Measurements from ENCODE around the gene FOXA3. TPM values are rescaled to one million over a fixed set of nuclear protein-coding genes. Genes with fewer than 3 reads are reported as not detected.

Gene FOXA3
- total and polyA plus RNA-seq, 10 of the 15 experiments (the other 5 are each of a cell fraction or from before 2014, with no cell fraction given), result 0.04 to 0.83 (median 0.11) TPM; not detected in 5

DNA sequence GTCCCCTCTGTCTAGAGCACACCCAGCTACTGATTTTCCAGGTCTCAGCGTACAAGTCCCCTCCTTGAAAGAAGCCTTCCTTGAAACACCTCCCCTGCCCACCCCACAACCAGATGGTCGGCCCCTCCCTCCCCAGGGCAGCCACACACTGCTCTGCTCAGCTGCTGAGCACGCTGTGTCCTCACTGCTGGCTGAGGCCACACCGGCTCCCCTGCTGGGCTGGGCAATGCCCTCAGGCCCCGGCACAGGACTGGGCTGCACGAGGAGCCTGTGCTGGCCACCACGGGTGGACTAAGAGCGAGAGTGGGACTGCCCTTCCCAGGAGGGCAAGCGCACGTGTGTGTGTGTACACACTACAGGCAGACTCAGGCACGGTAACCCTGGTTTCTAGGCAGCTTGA lies 37.2 kb upstream of the FOXA3 start:
- SMC1A ChIA-PET (ENCODE audit: uncharacterized antibody, unreplicated experiment), result no interaction called here
- no peak for DNase-seq (ENCODE audit: low read depth, low spot score)

More for the DNA sequence above, 37.2 kb upstream of the FOXA3 start:
- Histone ChIP-seq H3K9ac (ENCODE audit: control insufficient read depth, insufficient read depth, low read length) (no peak overlapping the region), H3K79me2 (ENCODE audit: control insufficient read depth, insufficient read depth, low read length) (no peaks in the 10 kb centered on the region), H3K27me3 (replicated peaks in 1 of 2; ENCODE audit: control insufficient read depth in 2 of 2, insufficient read depth in 2 of 2, low read length in 1 of 2) (no peaks in the 10 kb centered on the region), H3K9me3 (replicated peaks; ENCODE audit: control insufficient read depth, insufficient read depth, low read length) (no peaks in the 10 kb centered on the region), H3K27ac (ENCODE audit: control insufficient read depth, insufficient read depth) (no peak overlapping the region), H3K4me3 (no peak overlapping the region), H3K4me2 (ENCODE audit: control insufficient read depth, insufficient read depth) (no peak overlapping the region), H3K36me3 (ENCODE audit: control insufficient read depth in 2 of 2, insufficient read depth in 2 of 2, low read length in 1 of 2) (peaks cover 26 to 57% of the 10 kb centered on the region in 2 experiments), H2AFZ (ENCODE audit: control insufficient read depth, low read depth, low read length) (no peak overlapping the region), H3K4me1 (ENCODE audit: control insufficient read depth, insufficient read depth, low read length) (no peaks in the 10 kb centered on the region; the same call in 1 of the 2 replicates), H4K20me1 (ENCODE audit: control insufficient read depth, insufficient read depth) (no peaks in the 10 kb centered on the region)
- RAD21 ChIA-PET (ENCODE audit: unreplicated experiment), result no interaction called here
- CTCF ChIA-PET, result no interaction called here
- TF ChIP-seq, protein P1, sequence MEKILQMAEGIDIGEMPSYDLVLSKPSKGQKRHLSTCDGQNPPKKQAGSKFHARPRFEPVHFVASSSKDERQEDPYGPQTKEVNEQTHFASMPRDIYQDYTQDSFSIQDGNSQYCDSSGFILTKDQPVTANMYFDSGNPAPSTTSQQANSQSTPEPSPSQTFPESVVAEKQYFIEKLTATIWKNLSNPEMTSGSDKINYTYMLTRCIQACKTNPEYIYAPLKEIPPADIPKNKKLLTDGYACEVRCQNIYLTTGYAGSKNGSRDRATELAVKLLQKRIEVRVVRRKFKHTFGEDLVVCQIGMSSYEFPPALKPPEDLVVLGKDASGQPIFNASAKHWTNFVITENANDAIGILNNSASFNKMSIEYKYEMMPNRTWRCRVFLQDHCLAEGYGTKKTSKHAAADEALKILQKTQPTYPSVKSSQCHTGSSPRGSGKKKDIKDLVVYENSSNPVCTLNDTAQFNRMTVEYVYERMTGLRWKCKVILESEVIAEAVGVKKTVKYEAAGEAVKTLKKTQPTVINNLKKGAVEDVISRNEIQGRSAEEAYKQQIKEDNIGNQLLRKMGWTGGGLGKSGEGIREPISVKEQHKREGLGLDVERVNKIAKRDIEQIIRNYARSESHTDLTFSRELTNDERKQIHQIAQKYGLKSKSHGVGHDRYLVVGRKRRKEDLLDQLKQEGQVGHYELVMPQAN (conservative IDR thresholded peaks at IDR 0.05), result no peak
- no peak for TF ChIP-seq NFYA (IDR thresholded peaks at IDR 0.05; ENCODE audit: borderline replicate concordance, low read depth, low read length)
- TF ChIP-seq MTA3 (IDR thresholded peaks at IDR 0.05; ENCODE audit: borderline replicate concordance, low read length), result no peak
- TF ChIP-seq, protein P2, sequence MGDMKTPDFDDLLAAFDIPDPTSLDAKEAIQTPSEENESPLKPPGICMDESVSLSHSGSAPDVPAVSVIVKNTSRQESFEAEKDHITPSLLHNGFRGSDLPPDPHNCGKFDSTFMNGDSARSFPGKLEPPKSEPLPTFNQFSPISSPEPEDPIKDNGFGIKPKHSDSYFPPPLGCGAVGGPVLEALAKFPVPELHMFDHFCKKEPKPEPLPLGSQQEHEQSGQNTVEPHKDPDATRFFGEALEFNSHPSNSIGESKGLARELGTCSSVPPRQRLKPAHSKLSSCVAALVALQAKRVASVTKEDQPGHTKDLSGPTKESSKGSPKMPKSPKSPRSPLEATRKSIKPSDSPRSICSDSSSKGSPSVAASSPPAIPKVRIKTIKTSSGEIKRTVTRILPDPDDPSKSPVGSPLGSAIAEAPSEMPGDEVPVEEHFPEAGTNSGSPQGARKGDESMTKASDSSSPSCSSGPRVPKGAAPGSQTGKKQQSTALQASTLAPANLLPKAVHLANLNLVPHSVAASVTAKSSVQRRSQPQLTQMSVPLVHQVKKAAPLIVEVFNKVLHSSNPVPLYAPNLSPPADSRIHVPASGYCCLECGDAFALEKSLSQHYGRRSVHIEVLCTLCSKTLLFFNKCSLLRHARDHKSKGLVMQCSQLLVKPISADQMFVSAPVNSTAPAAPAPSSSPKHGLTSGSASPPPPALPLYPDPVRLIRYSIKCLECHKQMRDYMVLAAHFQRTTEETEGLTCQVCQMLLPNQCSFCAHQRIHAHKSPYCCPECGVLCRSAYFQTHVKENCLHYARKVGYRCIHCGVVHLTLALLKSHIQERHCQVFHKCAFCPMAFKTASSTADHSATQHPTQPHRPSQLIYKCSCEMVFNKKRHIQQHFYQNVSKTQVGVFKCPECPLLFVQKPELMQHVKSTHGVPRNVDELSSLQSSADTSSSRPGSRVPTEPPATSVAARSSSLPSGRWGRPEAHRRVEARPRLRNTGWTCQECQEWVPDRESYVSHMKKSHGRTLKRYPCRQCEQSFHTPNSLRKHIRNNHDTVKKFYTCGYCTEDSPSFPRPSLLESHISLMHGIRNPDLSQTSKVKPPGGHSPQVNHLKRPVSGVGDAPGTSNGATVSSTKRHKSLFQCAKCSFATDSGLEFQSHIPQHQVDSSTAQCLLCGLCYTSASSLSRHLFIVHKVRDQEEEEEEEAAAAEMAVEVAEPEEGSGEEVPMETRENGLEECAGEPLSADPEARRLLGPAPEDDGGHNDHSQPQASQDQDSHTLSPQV (IDR thresholded peaks at IDR 0.05), result no peak
- TF ChIP-seq, protein P3, sequence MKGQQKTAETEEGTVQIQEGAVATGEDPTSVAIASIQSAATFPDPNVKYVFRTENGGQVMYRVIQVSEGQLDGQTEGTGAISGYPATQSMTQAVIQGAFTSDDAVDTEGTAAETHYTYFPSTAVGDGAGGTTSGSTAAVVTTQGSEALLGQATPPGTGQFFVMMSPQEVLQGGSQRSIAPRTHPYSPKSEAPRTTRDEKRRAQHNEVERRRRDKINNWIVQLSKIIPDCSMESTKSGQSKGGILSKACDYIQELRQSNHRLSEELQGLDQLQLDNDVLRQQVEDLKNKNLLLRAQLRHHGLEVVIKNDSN (IDR thresholded peaks at IDR 0.05; ENCODE audit: borderline replicate concordance, extremely low read length, insufficient read depth, low read depth, low read length), result no peak
- no peak for TF ChIP-seq TCF7 (IDR thresholded peaks at IDR 0.05; ENCODE audit: borderline replicate concordance)
- TF ChIP-seq FOXK2 (IDR thresholded peaks at IDR 0.05), result no peak
- no peak for TF ChIP-seq HDGF (IDR thresholded peaks at IDR 0.05)
- TF ChIP-seq, protein P4, sequence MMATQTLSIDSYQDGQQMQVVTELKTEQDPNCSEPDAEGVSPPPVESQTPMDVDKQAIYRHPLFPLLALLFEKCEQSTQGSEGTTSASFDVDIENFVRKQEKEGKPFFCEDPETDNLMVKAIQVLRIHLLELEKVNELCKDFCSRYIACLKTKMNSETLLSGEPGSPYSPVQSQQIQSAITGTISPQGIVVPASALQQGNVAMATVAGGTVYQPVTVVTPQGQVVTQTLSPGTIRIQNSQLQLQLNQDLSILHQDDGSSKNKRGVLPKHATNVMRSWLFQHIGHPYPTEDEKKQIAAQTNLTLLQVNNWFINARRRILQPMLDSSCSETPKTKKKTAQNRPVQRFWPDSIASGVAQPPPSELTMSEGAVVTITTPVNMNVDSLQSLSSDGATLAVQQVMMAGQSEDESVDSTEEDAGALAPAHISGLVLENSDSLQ (IDR thresholded peaks at IDR 0.05), result no peak
- TF ChIP-seq, protein P5, sequence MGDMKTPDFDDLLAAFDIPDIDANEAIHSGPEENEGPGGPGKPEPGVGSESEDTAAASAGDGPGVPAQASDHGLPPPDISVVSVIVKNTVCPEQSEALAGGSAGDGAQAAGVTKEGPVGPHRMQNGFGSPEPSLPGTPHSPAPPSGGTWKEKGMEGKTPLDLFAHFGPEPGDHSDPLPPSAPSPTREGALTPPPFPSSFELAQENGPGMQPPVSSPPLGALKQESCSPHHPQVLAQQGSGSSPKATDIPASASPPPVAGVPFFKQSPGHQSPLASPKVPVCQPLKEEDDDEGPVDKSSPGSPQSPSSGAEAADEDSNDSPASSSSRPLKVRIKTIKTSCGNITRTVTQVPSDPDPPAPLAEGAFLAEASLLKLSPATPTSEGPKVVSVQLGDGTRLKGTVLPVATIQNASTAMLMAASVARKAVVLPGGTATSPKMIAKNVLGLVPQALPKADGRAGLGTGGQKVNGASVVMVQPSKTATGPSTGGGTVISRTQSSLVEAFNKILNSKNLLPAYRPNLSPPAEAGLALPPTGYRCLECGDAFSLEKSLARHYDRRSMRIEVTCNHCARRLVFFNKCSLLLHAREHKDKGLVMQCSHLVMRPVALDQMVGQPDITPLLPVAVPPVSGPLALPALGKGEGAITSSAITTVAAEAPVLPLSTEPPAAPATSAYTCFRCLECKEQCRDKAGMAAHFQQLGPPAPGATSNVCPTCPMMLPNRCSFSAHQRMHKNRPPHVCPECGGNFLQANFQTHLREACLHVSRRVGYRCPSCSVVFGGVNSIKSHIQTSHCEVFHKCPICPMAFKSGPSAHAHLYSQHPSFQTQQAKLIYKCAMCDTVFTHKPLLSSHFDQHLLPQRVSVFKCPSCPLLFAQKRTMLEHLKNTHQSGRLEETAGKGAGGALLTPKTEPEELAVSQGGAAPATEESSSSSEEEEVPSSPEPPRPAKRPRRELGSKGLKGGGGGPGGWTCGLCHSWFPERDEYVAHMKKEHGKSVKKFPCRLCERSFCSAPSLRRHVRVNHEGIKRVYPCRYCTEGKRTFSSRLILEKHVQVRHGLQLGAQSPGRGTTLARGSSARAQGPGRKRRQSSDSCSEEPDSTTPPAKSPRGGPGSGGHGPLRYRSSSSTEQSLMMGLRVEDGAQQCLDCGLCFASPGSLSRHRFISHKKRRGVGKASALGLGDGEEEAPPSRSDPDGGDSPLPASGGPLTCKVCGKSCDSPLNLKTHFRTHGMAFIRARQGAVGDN (IDR thresholded peaks at IDR 0.05), result no peak
- FAIRE-seq (no peak), ATAC-seq (no peak)
- BruUV-seq (replicated peaks), result no TSS peak
- intact Hi-C loops (cut with micrococcal nuclease; ENCODE audit: unreplicated experiment), result no loop called here
- 81% methylated on average over 11 of the region's 11 CpGs for WGBS (ENCODE audit: insufficient coverage, insufficient replicate concordance, low lambda C conversion rate, missing lambda C conversion rate)
- POLR2A ChIA-PET, result no interaction called here
- in situ Hi-C loops (cut with MboI), result no loop called here

All from GM12878 (cell line).